ENCODE measurements around the gene CXCL5.
"Not testable (repeated sequence)": the region's sequence is repeated elsewhere in the genome, so short reads cannot be mapped to it uniquely, and the experiment has no call there.

Gene CXCL5

GRCh38 chr4:74015126-74015780, 16.8 kb upstream of the CXCL5 start:
- no peak for DNase-seq (ENCODE audit: low read depth)

GRCh38 chr4:74014332-74014731, 15.9 kb upstream of the CXCL5 start:
- DNase-seq (ENCODE audit: low read depth) = no peak

GRCh38 chr4:74013264-74013663, 14.8 kb upstream of the CXCL5 start:
- no peak for DNase-seq (ENCODE audit: low read depth)

- DNase-seq (ENCODE audit: low read depth) = no peak
Measured at GRCh38 chr4:74012130-74012529, 13.7 kb upstream of the CXCL5 start.

GRCh38 chr4:74009307-74009706, 10.8 kb upstream of the CXCL5 start:
- DNase-seq (ENCODE audit: low read depth) = no peak

- DNase-seq (ENCODE audit: low read depth) = no peak
Measured at GRCh38 chr4:74006009-74006476, 7.6 kb upstream of the CXCL5 start.

GRCh38 chr4:74005528-74005927, 7.1 kb upstream of the CXCL5 start:
- no peak for DNase-seq (ENCODE audit: low read depth)

- no peak for DNase-seq (ENCODE audit: low read depth)
Measured at GRCh38 chr4:74004668-74005067, 6.2 kb upstream of the CXCL5 start.

GRCh38 chr4:74000301-74000700, 1.8 kb upstream of the CXCL5 start:
- DNase-seq (ENCODE audit: low read depth) = no peak

GRCh38 chr4:73992050-73992449, 6.4 kb downstream of the CXCL5 start:
- no peak for DNase-seq (ENCODE audit: low read depth)

- no peak for DNase-seq (ENCODE audit: low read depth)
Measured at GRCh38 chr4:73991742-73992000, 6.8 kb downstream of the CXCL5 start.

- DNase-seq (ENCODE audit: low read depth) = no peak
Measured at GRCh38 chr4:73990988-73991741, 7.3 kb downstream of the CXCL5 start.

- DNase-seq (ENCODE audit: low read depth) = no peak
Measured at GRCh38 chr4:73989928-73990327, 8.5 kb downstream of the CXCL5 start.

- DNase-seq (ENCODE audit: low read depth) = no peak
Measured at GRCh38 chr4:73989031-73989430, 9.4 kb downstream of the CXCL5 start.

GRCh38 chr4:73988061-73988460, 10.4 kb downstream of the CXCL5 start, which contains the start of gene PPBP:
Gene PPBP (minus strand): TSS chr4:73988190. CDS start chr4:73988103, 87 bp downstream.
- DNase-seq (ENCODE audit: low read depth) = no peak

- DNase-seq (ENCODE audit: low read depth) = no peak
Measured at GRCh38 chr4:73985528-73985852, 13.0 kb downstream of the CXCL5 start.

- DNase-seq (ENCODE audit: low read depth) = no peak
Measured at GRCh38 chr4:73984736-73985527, 13.5 kb downstream of the CXCL5 start.

- DNase-seq (ENCODE audit: low read depth) = not testable (repeated sequence)
Measured at GRCh38 chr4:73981175-73981574, 17.3 kb downstream of the CXCL5 start.

- DNase-seq (ENCODE audit: low read depth) = no peak
Measured at GRCh38 chr4:73979407-73979957, 19.0 kb downstream of the CXCL5 start.

- DNase-seq (ENCODE audit: low read depth) = no peak
Measured at GRCh38 chr4:73978886-73979285, 19.6 kb downstream of the CXCL5 start.

GRCh38 chr4:73976716-73977115, 21.8 kb downstream of the CXCL5 start:
- DNase-seq (ENCODE audit: low read depth) = no peak

- DNase-seq (ENCODE audit: low read depth) = no peak
Measured at GRCh38 chr4:73976217-73976616, 22.3 kb downstream of the CXCL5 start.

- DNase-seq (ENCODE audit: low read depth) = no peak
Measured at GRCh38 chr4:73974352-73974751, 24.1 kb downstream of the CXCL5 start.
